CD1c-positive myeloid dendritic cell (primary cell): ENCODE data around the gene MSANTD1.

ENCODE experiments used
- DNase-seq: peaks from one replicate; pipeline ENCODE4 v3.0.0-alpha.2; 2016; ENCODE audit errors: extremely low spot score

MSANTD1 gene

GRCh38 chr4:3263876-3264193 lies 14.9 kb downstream of the MSANTD1 start:
- no peak for DNase-seq

GRCh38 chr4:3266076-3266475 lies 17.1 kb downstream of the MSANTD1 start:
- no peak for DNase-seq

GRCh38 chr4:3267576-3268394 lies 18.8 kb downstream of the MSANTD1 start:
- no peak for DNase-seq

GRCh38 chr4:3268395-3269104 lies 19.6 kb downstream of the MSANTD1 start:
- DNase-seq: no peak

GRCh38 chr4:3269105-3269927 lies 20.4 kb downstream of the MSANTD1 start:
- no peak for DNase-seq

- no peak for DNase-seq
These were observed 21.1 kb downstream of the MSANTD1 start for GRCh38 chr4:3269991-3270611.

GRCh38 chr4:3271131-3271530 lies 22.2 kb downstream of the MSANTD1 start:
- no peak for DNase-seq

GRCh38 chr4:3276986-3277385 lies 28.0 kb downstream of the MSANTD1 start:
- no peak for DNase-seq

- DNase-seq: no peak
These were observed 31.5 kb downstream of the MSANTD1 start for GRCh38 chr4:3280466-3280865.

GRCh38 chr4:3283483-3283882 lies 34.5 kb downstream of the MSANTD1 start:
- no peak for DNase-seq

GRCh38 chr4:3283916-3284315 lies 35.0 kb downstream of the MSANTD1 start:
- no peak for DNase-seq

GRCh38 chr4:3284734-3285557 lies 36.0 kb downstream of the MSANTD1 start:
- no peak for DNase-seq

- peak; percentile 93 for DNase-seq
These were observed 36.8 kb downstream of the MSANTD1 start for GRCh38 chr4:3285558-3286334.

GRCh38 chr4:3286335-3287175 lies 37.6 kb downstream of the MSANTD1 start:
- DNase-seq: no peak

GRCh38 chr4:3287271-3287971 lies 38.5 kb downstream of the MSANTD1 start:
- DNase-seq: no peak

- DNase-seq: no peak
These were observed 39.1 kb downstream of the MSANTD1 start for GRCh38 chr4:3287972-3288570.

GRCh38 chr4:3288571-3289094 lies 39.7 kb downstream of the MSANTD1 start:
- no peak for DNase-seq

- DNase-seq: no peak
These were observed 41.5 kb downstream of the MSANTD1 start for GRCh38 chr4:3290476-3290875.
